Activated CD4-positive, alpha-beta T cell treated with anti-CD3 and anti-CD28 coated beads, Interleukin-2, amount 10 ng/mL, durations not matched to agents 24 days and 14 days (primary cell): ENCODE data around the gene BAHD1. TPM values are rescaled to one million over a fixed set of nuclear protein-coding genes. Genes with fewer than 3 reads are reported as not detected.

Source experiments
- DNase-seq: peaks from one replicate; pipeline ENCODE4 v3.0.0; 2022
- H3K27ac Mint-ChIP-seq: one replicate; pipeline ENCODE4 v1.8.0; 2022; ENCODE audit warnings: mild to moderate bottlenecking, mixed read lengths
- H3K27me3 Mint-ChIP-seq: one replicate; pipeline ENCODE4 v1.8.0; 2022; ENCODE audit warnings: mixed read lengths
- H3K36me3 Mint-ChIP-seq: one replicate; pipeline ENCODE4 v1.8.0; 2022; ENCODE audit warnings: low read depth, mild to moderate bottlenecking, mixed read lengths
- H3K4me1 Mint-ChIP-seq: one replicate; pipeline ENCODE4 v1.8.0; 2021; ENCODE audit warnings: mixed read lengths
- H3K4me3 Mint-ChIP-seq: one replicate; pipeline ENCODE4 v1.8.0; 2022; ENCODE audit warnings: mild to moderate bottlenecking, moderate library complexity, mixed read lengths
- H3K9me3 Mint-ChIP-seq: one replicate; pipeline ENCODE4 v1.8.0; 2021; ENCODE audit warnings: mixed read lengths
- intact Hi-C: fragments of 100-400 bp; cut with micrococcal nuclease; formaldehyde crosslinking; loops from one replicate; pipeline ENCODE4 v1.15.1; 2023
- total RNA-seq: library from RNA; stranded (reverse); gene quantifications from 2 replicates; pipeline ENCODE4 v1.2.3, GENCODE V29; 2022

BAHD1 gene
- total RNA-seq, 1 donor from 2014 or later: 23.9 TPM

DNA sequence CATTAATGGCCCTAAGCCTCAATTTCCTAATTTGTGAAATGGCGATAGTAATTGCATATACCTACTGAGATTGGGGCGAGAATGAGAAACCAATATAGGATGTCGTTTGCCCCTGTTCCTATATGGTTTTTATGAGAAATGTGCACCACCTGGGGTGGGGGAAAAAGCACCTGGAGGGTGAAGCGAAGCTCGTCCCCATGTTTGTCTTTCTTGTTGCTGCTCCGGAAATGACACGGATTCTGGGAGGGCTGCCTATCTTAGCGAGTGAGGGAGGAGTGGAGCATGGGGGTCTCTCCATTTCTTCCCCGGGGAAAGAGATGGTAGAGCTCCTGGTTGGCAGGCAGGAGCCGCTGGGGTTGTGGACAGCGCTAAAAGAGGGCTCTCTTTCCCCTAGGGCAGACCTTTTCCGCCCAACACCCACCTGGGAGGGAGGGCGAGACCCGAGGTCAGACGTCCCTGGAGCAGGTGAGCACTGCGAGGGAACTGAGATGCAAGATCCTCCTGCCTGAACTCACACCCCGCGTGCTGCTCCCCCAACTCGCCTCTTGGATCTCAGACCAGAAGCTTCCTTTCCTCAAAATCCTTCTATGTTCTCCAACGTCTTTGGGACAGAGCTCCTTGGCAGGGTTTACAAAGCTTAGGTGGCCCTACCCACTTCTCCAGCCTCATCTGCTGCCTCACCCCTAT is 5.6 kb upstream of the BAHD1 start:
- H3K27me3 Mint-ChIP-seq: peaks cover 64% of the 10 kb centered on the region
- H3K4me3 Mint-ChIP-seq: no peak overlapping the region
- H3K27ac Mint-ChIP-seq: no peak overlapping the region
- intact Hi-C loops: no loop called here
- peaks cover 20% of the 10 kb centered on the region for H3K4me1 Mint-ChIP-seq
- no peaks in the 10 kb centered on the region for H3K9me3 Mint-ChIP-seq
- DNase-seq: no peak
- peaks cover 2% of the 10 kb centered on the region for H3K36me3 Mint-ChIP-seq

DNA sequence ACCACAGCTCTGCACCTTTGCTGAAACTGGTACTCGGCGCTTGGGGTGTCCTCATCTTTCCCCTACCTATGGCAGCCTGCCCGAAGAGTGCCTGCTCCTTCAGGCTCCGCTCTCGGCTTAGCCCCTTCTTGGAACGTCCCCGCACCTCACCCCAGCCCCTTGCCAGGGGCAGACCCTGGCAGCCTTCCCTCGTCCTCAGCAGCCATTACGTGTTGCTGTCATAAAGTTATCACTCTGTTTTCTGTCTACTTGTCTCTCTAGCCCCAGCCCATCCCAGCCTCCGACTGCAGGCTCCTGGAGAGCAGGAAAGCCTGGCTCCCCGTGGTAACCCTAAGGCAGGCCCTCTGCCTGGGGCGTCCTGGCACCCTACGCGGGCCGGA is 5.1 kb upstream of the BAHD1 start:
- Mint-ChIP-seq H3K27ac (no peak overlapping the region), H3K36me3 (peaks cover 3% of the 10 kb centered on the region), H3K4me1 (peaks cover 21% of the 10 kb centered on the region), H3K4me3 (peak overlapping the region; percentile 3), H3K9me3 (no peaks in the 10 kb centered on the region), H3K27me3 (peaks cover 64% of the 10 kb centered on the region)
- no peak for DNase-seq
- intact Hi-C loops: no loop called here

DNA sequence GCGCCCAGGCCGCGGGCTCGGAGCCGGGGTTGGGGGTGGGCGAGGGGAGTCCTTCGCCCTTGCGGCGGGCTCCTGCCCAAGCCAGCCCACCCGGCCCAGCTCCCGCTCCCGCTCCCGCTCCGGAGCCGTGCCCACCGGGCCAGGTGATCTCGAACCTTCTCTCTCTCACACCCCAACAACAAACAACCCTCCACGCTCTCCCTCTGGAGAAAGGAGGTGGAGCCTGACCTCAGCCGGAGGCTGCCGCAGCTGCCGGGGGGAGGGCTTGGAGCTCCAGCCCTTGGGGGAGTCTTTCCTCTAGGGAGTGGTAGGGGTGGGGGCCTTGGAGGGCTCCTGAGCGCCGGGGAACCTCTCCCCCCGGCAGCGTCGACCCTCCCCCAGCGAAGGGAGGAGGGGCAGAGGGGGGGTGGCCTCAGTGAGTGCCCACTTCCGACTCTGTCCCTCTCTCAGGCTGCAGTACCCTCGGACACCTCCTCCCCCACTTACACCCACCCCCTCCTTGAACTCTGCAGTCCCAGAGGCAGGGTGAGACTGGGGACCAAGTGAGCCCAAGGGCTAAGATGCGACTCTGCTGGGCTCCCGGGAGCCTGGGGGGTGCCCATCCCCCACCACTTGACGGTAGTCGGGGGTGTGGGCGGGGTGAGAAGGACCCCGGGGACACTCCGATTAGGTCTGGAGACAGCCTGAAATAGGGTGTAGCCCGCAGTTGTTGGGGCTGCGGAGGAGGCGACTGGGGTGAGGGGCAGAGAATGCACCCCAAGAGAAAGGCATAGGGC is 4.4 kb upstream of the BAHD1 start:
- Mint-ChIP-seq H3K36me3 (peaks cover 4% of the 10 kb centered on the region), H3K27me3 (peaks cover 64% of the 10 kb centered on the region), H3K4me3 (peak overlapping the region; percentile 60), H3K9me3 (no peaks in the 10 kb centered on the region), H3K27ac (no peak overlapping the region), H3K4me1 (peaks cover 21% of the 10 kb centered on the region)
- peak; percentile 70 for DNase-seq
- intact Hi-C loops: no loop called here

DNA sequence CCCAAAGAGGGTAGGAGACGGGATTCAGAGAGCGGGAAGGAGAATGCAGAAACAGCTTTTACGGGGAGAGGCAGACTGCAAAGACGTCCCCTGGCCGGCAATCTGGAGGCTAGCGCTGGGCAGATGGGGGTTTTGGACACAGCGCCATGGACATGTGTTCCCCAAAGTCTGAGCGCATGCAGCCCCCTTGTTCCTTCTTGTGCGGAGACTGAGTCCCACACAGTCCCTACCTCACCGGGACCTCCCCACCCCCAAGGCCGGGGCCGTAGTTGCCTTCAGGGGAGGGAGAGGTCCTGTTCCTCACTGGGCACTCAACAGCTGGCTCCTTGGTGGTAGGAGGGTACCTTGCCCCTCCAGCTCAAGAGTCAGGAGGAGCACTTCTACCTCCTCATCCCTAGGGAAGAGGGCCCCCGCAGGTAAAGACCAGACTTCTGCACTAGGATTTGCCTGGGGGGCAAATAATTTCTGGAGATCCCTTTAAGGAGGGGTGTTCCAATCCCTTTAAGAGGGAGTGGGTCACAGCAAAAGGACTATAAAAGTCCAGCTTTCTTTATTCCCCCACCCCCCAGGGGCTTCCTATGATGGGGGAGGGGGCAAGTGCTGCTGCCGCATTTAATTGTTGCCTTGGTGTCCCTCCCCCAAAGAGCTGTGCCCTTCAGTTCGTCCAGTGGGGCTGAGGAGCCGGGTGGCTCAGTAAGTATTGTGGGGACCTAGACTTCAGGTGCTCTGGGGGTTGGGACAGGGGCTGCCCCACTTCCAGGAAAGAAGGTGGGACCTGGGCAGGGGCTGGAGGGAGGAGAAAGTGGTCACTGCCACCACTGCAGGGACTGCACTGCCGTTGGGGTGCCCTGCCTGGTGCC is 3.6 kb upstream of the BAHD1 start:
- H3K36me3 Mint-ChIP-seq: peaks cover 4% of the 10 kb centered on the region
- peaks cover 21% of the 10 kb centered on the region for H3K4me1 Mint-ChIP-seq
- intact Hi-C loops: no loop called here
- DNase-seq: peak; percentile 58
- no peak overlapping the region for H3K27ac Mint-ChIP-seq
- peaks cover 64% of the 10 kb centered on the region for H3K27me3 Mint-ChIP-seq
- no peaks in the 10 kb centered on the region for H3K9me3 Mint-ChIP-seq
- H3K4me3 Mint-ChIP-seq: peak overlapping the region; percentile 57

DNA sequence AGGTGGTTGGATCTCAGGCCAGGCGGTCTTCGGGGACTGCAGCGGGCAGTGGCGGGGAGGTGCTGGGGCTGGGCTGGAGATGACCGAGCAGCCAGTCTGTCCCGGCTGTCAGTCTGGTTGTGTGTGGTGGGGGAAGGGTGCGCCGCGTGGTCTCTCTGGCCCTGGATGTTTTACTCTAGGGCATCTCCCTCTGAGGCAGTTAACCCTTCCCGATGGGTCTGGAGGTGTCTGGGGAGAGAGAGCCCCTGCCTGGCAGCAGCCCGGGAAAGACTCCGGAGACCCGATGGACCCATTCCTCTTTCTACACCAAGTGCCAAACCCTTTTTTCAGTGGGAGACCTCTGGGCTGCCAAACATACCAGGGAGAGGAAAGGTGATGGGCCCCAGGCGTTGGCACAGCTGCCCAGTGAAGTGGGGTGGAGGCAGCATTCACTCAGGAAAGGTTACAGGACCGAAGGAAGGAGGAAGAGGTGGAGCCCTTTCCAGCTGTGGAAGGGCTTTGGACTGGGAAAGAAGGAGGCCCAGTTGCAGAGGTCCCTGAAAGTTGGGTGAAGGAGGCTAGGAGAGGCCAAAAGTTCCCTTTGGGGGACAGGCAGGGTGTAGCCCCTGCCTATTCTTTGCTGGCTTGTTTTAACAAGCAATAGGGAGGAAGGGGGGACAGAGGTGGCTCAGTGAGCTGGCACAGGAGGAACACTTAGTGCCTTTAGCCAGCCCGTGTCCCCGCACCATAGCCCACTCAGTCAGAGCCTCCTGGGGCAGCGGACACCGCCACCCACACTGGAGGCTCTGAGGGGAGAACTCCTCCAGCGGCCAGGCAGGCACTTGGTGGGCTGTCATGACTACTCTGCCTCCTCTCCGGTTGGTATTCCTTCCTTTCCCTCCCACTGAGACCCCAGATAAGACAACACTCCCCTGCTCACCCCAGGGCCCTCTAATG is 2.7 kb upstream of the BAHD1 start:
- peak; percentile 61 for DNase-seq
- peaks cover 28% of the 10 kb centered on the region for H3K4me1 Mint-ChIP-seq
- peaks cover 66% of the 10 kb centered on the region for H3K27me3 Mint-ChIP-seq
- peaks cover 8% of the 10 kb centered on the region for H3K36me3 Mint-ChIP-seq
- intact Hi-C loops: no loop called here
- no peak overlapping the region for H3K4me3 Mint-ChIP-seq
- no peaks in the 10 kb centered on the region for H3K9me3 Mint-ChIP-seq
- no peak overlapping the region for H3K27ac Mint-ChIP-seq

DNA sequence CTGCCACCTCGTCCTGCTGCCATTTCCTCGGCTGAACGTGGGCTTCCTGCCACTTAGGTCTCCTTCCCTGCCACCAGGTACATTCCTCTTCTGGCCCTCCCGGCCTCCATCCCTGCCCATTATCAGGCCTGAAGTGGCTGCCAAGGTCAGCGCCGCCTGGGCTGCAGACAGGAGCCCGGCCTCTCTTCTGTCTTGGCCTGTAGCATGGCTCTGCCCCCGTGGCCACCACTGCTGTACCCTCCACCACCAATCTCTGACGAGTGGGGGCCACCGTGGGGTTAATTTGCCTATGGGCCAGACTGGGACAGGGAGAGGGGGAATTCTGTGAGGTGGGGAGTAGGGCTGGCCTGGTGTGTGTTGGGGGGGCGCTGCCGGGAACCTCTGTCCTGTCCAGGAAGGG is 2.0 kb upstream of the BAHD1 start:
- DNase-seq: no peak
- Mint-ChIP-seq H3K4me1 (peaks cover 35% of the 10 kb centered on the region), H3K27ac (no peak overlapping the region), H3K9me3 (no peaks in the 10 kb centered on the region), H3K4me3 (no peak overlapping the region), H3K36me3 (peaks cover 14% of the 10 kb centered on the region), H3K27me3 (peaks cover 70% of the 10 kb centered on the region)
- intact Hi-C loops: no loop called here

DNA sequence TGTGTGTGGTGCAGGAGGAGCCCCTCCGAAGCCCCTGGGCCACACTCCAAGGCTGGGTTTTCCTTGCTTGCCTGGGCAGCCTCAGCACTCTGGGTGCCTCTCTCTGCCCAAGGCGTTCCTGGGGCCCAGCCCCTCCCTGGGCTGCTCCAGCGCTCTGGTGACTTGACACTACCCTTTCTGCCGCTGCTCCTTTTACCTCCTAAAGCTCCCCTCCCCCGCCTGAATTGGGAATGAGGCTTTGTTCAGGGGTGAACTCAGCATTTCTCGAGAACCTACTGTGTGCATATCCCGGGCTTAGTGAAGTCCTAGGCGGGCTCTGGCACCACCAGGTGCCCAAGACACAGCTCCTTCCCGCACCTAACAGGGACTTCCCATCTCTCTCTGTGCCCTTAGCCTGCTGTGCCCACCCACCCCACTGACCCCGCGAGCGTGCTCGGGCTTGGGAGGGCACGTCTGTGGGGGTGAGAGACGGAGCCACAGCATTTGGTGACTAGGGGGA is 1.2 kb upstream of the BAHD1 start:
- Mint-ChIP-seq H3K4me1 (peaks cover 42% of the 10 kb centered on the region), H3K27ac (peak overlapping the region; percentile 87), H3K4me3 (peak overlapping the region; percentile 97), H3K27me3 (peaks cover 69% of the 10 kb centered on the region), H3K36me3 (peaks cover 17% of the 10 kb centered on the region), H3K9me3 (no peaks in the 10 kb centered on the region)
- intact Hi-C loops: no loop called here
- DNase-seq: peak; percentile 67

DNA sequence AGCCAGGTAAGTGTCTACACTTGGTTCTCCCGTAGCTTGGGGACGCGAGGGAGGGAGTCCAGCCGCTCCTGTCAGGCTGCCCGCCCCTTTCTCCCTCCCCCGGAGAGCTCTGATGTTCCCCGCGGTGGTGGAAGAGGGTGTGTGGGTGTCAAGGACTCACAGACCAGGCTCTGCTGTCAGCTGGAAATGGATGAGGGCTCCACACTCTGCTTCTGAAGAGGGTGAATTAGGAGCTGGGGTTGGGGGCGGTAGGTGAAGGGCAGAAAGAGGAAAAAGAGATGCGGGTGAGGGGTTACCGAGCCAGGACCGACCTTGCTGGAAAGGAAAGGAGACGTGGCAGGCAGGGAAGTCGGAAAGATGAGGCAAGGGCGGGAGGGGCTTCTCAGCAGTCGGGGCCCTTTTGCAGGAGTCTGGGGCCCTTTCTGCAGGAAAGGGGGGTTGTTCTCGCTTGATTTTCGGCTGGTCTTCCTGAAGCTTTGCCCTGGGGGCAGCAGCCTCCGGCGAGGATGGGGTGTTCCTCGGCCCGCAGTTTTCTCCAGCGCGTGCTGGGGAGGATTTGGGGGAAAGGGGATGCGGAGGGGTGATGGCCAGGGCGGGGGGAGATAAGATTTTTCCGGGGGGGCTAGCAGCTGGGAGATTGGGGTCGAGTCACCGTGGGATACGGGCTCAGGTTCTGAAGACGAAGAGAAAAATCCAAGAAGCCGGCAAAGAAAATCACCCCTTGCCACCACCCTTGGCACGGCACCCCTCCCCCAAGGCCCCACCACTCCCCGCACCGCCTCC is 602 bp upstream of the BAHD1 start:
- intact Hi-C loops: loop anchor here (5.0 kb wide), 2 partner anchors 33 to 127 kb away; partner anchors contain the start of genes CCDC32, IVD and RPUSD2
- peaks cover 63% of the 10 kb centered on the region for H3K27me3 Mint-ChIP-seq
- DNase-seq: peak; percentile 81
- peak overlapping the region; percentile 87 for H3K27ac Mint-ChIP-seq
- H3K36me3 Mint-ChIP-seq: peaks cover 17% of the 10 kb centered on the region
- no peaks in the 10 kb centered on the region for H3K9me3 Mint-ChIP-seq
- peak overlapping the region; percentile 97 for H3K4me3 Mint-ChIP-seq
- H3K4me1 Mint-ChIP-seq: peaks cover 45% of the 10 kb centered on the region

DNA sequence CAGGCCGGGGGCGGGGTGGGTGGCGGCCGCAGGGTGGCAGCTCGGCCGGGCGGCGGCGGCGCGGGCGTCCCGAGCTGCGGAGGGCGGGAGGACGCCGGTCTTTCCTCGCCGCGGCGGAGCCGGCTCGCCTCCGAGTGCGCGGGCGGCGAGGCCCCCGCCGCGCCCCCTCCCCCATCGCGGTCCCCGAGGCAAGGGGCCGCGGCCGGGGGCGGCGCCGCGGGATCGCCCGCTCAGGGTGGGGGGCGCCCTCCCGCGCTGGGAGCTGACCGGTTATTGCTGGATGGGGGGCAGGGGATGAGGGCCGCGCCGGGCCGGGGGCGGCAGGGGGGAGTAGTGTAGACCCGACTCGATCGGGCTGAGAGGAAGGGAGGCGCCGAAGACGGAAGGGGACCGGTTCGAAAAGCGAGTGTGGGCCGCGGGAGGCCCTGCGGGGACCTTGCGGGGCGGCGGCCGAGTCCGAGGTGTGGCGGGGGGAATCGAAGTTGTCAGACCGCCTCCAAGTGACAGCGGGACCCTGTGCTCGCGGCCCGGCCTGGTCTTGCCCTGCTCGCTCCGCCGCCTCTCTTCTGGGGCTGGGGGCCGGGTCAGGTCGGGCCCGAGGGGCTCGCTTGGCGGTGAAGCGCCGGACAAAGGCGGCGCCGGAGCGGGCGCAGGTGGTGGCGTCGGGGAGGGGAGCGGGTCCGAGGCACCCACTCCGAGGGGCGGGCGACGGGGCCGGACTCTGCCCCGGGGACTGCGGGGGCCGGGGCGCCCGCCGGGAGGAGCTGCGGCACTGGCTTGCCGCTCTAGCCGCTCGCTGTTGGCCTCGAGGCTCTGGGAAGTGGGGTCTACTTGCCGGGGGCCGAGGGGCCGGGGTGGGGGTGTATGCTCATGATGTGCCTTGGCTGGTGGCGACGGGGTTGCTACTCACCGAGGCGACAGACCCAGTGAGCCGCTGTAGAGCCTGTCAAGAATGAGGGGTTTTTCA is 1.1 kb downstream of the BAHD1 start:
- peak overlapping the region; percentile 89 for H3K4me3 Mint-ChIP-seq
- H3K36me3 Mint-ChIP-seq: peaks cover 19% of the 10 kb centered on the region
- peak overlapping the region; percentile 76 for H3K27ac Mint-ChIP-seq
- H3K9me3 Mint-ChIP-seq: no peaks in the 10 kb centered on the region
- peaks cover 50% of the 10 kb centered on the region for H3K27me3 Mint-ChIP-seq
- DNase-seq: peak; percentile 76
- H3K4me1 Mint-ChIP-seq: peaks cover 39% of the 10 kb centered on the region
- intact Hi-C loops: loop anchor here (2.0 to 5.0 kb wide), 3 partner anchors 35 to 125 kb away; partner anchors contain the start of genes CCDC32, IVD and RPUSD2

DNA sequence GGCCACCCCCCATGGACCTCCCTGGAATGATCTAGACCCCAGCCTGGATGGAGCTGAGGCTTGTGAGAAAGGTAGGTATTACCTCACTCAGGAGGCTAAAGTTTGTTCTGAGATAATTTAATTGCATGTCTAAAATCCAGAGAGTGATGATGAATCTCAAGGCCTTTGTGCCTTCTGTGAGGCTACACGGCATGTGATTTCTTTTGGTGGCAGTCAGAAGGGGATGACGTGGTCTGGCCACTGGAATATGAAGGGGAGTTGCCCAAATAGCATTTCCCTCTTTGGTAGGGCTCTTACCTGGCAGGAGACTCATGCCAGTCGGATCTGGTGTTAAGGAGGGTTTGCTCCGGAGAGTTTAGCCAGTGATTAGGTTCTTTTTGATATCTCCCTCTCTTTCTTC is 2.5 kb downstream of the BAHD1 start:
- Mint-ChIP-seq H3K9me3 (no peaks in the 10 kb centered on the region), H3K27me3 (peaks cover 36% of the 10 kb centered on the region), H3K4me1 (peaks cover 38% of the 10 kb centered on the region), H3K36me3 (peaks cover 19% of the 10 kb centered on the region), H3K4me3 (peak overlapping the region; percentile 82), H3K27ac (no peak overlapping the region)
- DNase-seq: no peak
- intact Hi-C loops: loop anchor here (1.0 to 5.0 kb wide), 4 partner anchors 27 to 124 kb away; partner anchors contain the start of genes CCDC32, CHST14, IVD and RPUSD2

DNA sequence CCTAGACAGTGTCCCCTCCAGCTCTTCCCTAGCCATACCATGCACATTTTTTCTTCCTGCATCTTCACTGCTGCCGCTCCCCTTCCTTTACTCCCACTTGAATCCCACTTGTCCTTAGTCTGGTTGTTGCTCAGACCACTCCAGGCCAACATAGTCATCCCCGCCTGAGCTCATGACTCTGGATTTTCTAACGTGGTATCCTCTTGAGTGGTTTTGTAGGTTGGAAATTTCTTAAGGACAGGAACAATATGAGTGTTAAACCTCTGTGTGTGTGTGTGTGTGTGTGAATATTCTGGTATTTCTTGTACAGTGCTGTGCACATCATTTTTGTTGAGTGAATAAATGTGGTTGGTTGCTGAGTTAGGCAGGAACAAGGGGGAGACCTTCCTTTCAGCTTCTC is 3.1 kb downstream of the BAHD1 start:
- DNase-seq: no peak
- Mint-ChIP-seq H3K27ac (no peak overlapping the region), H3K9me3 (no peaks in the 10 kb centered on the region), H3K4me3 (peak overlapping the region; percentile 47), H3K36me3 (peaks cover 19% of the 10 kb centered on the region), H3K27me3 (peaks cover 30% of the 10 kb centered on the region), H3K4me1 (peaks cover 35% of the 10 kb centered on the region)
- intact Hi-C loops: loop anchor here (1.0 to 5.0 kb wide), 4 partner anchors 26 to 123 kb away; partner anchors contain the start of genes CCDC32, CHST14, IVD and RPUSD2
